Measurements from ENCODE around the gene SELENOI.

SELENOI gene

DNA sequence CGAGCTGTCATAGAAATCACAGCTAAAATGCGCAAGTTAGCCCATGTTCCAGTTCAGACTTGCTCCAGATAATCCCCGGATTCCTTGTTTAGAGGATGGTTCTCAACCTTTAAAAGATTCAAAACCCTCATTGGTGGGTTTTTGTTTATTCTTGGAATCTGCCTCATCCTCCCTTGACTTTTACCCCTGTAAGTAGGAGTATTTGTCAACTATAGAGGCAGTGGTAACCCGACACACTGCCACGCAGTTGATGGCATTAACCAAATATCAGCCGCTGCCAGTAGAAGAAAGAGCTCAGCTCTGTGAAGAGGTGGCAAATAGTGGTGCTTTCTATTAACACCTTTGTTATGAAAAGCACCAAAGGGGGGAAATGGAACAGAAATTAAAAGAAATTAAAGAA is 40.4 kb upstream of the SELENOI start:
- TF ChIP-seq, protein P1, sequence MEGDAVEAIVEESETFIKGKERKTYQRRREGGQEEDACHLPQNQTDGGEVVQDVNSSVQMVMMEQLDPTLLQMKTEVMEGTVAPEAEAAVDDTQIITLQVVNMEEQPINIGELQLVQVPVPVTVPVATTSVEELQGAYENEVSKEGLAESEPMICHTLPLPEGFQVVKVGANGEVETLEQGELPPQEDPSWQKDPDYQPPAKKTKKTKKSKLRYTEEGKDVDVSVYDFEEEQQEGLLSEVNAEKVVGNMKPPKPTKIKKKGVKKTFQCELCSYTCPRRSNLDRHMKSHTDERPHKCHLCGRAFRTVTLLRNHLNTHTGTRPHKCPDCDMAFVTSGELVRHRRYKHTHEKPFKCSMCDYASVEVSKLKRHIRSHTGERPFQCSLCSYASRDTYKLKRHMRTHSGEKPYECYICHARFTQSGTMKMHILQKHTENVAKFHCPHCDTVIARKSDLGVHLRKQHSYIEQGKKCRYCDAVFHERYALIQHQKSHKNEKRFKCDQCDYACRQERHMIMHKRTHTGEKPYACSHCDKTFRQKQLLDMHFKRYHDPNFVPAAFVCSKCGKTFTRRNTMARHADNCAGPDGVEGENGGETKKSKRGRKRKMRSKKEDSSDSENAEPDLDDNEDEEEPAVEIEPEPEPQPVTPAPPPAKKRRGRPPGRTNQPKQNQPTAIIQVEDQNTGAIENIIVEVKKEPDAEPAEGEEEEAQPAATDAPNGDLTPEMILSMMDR (IDR thresholded peaks at IDR 0.05), result no peak

DNA sequence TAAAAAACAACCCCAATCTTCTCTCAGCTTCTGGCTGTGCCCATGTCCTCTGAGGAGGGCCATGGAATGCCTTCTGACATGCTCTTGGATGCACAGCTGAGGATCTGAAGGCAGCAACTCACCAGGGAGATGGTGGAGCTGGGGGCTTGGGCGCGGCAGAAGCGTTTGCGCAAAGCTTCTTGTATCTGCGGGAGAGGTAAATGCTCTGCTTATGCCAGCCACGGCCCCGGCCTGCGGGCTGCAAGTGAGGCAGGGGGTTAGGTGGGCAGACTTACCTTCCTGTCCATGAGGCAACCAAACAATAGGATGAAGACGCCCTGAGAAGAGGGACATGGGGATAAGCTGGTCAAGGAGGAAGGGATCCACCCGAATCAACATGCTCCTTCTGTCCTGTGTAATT is 36.0 kb upstream of the SELENOI start:
- TF ChIP-seq, protein P1 (IDR thresholded peaks at IDR 0.05), result no peak

DNA sequence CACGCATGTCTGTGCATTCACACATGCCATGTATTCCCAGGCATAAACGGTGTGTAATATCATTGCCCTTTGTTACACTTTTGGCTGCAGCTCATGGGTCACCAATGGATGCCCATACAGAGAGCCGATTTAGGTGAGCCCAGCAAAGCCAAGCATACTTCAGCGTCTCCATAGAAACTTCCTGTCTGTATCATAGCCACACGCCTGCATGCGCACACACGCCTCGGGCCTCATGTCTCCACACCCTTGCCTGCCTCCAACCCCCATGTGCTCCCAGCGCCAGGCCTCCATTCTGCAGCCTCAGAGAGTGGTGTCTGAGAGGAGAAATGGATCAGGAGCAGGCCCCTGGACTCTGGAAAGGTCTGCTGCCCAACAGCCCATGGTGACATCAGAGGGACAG is 33.5 kb upstream of the SELENOI start:
- TF ChIP-seq, protein P1 (IDR thresholded peaks at IDR 0.05), result no peak

DNA sequence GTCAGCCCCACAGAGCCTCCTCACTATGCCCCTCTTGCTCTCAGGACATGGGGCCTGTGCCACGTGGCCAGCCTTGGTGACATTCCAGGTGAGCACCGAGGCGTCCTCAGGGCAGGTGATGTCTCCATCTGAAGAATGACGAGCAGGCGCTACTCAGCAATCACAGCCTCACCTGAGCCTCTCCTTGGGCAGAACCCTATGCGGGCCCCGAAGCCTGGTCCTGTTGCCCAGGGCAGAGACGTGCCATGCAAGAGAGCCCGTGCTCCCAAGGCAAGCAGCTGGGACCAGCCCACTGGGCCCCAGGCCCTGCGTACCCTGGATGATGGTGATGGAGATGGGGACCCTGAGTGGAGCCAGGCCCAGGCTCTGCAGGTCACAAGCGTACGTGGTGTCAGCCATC is 32.5 kb upstream of the SELENOI start:
- TF ChIP-seq, protein P1 (IDR thresholded peaks at IDR 0.05), result no peak

DNA sequence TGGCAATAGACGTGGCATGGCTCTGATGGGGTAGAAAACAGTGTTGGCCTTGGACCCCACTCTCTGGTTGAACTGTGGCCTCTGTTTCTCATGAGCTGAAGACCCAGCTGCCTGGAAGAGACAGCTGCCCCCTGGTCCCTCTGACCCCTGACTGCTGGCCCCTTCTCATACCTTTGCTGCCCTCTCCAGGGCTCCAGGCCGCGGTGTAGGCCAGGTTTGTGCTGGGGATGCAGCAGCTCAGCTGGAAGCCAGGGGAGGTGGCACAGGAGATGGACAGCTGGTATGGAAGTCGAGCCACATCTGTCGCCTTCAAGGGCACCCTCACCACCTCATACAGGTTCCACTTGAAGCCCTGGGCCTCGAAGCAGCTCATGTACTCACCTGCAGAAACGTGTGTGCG is 31.7 kb upstream of the SELENOI start:
- TF ChIP-seq, protein P1 (IDR thresholded peaks at IDR 0.05), result no peak

DNA sequence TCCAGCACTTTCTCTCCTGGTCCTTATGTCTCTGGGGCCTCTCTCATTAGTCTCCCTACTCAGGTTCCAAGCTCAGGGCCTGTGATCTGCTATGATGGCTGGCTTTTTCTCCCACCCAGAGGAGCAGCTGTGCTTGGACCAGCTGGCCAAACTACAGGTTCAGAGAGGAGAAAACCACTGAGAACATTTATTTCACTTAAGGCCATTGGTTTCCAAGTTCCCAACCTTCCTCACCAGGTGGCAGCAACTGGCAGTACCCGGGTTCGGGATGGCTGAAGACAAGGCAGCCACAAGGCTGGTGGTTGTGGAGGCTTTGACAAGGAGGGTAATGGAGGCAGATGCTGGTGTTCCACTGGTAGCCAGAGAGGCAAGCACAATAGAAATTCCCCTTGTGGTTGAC is 29.9 kb upstream of the SELENOI start:
- TF ChIP-seq, protein P1 (IDR thresholded peaks at IDR 0.05), result no peak

DNA sequence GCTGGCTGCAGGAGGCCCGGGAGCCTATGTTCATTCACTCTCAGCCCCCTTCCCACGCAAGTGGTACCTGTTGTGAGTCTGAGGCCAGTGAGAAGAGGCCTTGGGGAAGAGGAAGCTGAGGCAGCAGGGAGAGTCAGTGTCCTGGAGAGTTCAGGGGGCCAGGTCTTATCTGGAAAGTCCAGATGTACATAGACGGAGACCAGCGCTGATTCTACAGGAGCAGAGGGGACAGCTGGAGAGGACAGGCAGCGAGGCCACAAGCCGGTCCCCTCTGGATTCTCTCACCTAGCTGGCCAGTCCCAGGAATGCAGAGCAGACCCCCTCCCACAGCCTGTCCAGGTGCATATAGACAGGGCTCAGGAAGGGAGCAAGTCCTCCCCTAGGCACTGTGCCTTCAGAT is 29.1 kb upstream of the SELENOI start:
- TF ChIP-seq, protein P1 (IDR thresholded peaks at IDR 0.05), result no peak

DNA sequence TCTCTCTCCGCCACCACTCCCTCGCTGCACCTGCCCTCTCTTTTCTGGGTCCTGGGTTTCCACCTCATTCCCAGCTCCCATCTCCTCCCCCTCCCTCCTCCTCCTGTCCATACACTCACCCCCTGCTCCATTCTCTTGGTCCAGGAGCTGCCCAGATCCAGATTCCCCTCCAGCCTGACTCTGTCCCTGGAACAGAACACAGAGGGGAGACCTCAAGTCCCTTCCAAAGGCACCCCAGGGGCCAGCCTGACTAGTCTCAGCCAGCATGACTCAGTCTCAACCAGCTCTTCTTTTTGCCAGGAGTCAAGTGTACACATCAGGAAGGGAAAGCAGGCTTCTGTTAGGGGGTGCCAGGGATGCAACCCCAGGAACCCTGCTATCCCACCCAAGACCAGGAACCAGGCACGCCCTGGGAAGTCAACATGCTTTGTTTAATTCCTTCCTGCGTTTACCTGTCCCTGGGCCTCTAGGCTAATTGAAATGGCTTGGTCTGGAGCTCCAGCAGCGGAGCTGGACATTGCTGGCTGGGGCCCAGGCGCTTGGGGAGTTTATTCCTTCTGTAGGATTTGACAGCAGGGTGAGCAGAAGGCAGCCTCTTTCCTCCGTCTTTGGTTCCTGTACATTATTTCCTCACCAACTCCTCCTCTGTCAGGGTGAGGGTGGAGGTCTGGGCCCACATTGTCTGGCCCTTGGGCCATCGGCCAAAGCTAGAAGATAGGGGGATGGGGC is 28.4 kb upstream of the SELENOI start:
- TF ChIP-seq, protein P1 (IDR thresholded peaks at IDR 0.05), result no peak

All from LNCAP (cell line).